Brain pericyte (primary cell): ENCODE data around the gene PBX3.
A peak's percentile ranks its signal among the peaks of the same experiment; 100 is the strongest.

Experiments
- DNase-seq: peaks from one replicate; pipeline ENCODE4 v3.0.0-alpha.2; 2012; ENCODE audit warnings: low read depth, low spot score

Gene PBX3

DNA sequence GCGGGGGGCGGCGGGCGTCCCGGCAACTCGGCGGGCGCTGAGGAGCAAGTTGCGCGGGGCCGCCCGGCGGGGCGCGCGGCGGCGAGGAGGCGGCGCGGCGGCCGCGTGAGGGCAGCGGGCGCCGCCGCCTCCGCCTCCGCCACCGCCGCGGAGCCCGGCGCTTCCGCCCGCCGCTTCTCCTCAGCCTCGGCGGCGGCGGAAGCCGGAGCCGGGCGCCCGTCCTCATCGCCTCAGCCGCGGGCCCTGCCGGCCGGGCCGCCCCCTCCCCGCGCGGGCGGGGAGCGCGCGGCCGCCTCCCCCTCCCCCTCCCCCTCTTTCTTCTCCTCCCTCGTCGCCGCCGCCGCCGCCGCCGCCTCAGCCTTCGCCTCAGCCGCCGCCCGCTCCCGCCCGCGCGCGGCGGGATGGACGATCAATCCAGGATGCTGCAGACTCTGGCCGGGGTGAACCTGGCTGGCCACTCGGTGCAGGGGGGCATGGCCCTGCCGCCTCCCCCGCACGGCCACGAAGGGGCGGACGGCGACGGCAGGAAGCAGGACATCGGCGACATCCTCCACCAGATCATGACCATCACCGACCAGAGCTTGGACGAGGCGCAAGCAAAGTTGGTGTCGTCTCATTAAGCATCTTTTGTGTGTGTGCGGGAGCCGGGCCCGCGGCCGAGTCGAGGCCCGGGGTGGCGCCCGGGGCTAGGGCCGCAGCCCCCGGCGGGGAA is at the start of gene PBX3:
TSS of gene PBX3 (plus strand) at position 321 of the 712 bp plus-strand sequence.
- DNase-seq = no peak

DNA sequence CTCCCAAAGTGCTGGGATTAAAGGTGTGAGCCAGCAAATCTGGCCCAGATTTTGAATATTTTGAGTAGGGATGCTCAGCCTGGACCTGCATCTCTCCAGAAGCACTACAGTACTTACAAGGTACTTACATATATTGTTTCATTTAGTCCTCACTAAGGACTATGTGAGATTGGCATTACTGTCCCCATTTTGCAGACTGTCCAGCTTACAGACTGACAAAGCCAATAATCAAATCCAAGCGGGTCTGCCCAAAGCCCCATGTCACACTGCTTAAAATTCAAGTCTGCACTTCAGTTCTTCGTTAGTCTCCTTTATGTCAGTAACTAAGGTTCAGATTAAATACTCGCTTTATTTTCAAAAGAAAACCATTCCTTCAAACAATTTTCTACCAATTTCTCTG is 47.3 kb upstream of the PBX3 start:
- no peak for DNase-seq

DNA sequence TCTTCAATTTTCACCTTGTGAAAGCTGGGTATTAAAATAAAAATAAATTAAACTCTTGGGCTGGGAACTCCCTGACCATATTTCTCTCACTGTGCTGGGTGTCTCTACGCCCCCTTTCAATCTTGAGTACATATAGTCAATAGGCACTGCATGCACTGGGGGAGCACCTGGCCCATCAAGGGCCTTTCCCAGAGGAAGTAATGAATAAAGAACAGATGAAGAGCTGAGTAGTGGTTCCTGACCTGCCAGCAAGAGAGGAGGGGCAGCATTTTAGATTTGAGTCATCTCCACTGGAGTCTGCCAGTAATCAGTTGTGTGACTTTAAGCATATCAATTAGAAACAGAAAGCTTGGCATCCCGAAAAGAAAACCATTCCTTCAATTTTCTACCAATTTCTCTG is 46.4 kb upstream of the PBX3 start:
- no peak for DNase-seq

DNA sequence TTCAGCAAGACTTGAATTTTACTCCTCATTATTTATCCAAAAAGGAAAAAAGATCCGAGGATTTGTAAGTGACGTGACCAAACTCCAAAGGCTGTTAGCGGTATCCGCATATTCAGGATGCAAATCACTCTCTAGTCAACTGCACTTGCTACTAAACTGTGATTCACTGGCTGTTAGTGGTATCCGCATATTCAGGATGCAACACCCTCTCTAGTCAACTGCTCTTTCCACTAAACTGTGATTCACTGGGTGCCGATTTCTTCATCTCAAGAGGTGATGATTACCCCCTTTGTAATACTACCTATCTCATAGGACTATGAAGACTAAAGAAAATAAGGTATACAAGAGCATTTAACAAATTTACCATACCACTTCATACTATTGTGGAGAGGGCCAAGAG is 45.8 kb upstream of the PBX3 start:
- DNase-seq = no peak

DNA sequence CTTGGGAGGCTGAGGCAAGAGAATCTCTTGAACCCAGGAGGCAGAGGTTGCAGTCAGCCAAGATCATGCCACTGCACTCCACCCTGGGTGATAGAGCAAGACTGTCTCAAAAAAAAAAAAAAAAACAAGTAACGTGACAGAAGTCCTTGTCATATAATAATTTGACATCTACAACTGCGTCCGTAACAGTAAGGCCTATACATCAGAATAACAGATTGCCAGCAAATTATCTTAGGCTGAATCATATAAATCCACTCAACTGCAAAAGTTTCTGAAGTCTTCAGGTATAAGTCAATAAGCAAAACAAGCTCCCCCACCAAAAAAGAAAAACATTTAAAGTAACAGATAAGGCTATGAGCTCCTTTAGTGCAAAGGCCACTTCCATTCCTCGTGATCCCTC is 43.5 kb upstream of the PBX3 start:
- DNase-seq = no peak

DNA sequence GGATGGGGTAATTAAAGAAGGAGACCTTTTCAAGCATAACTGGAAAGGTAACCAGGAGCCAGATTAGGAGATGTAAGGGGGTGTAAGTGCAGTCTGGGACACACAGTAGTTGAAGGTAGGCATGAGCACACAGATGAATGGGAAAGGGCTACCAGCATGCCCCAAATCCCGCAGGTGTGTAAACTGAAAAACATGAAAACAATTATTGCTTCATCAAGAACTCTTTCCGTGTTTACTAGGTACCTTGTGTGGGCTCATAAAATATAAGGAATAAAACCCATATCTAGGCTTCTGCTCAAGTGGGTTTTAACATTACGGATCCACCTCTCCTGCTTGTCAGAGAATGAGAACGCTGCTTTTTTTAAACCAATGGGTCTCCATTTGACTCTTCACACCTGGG is 41.3 kb upstream of the PBX3 start:
- DNase-seq = no peak

DNA sequence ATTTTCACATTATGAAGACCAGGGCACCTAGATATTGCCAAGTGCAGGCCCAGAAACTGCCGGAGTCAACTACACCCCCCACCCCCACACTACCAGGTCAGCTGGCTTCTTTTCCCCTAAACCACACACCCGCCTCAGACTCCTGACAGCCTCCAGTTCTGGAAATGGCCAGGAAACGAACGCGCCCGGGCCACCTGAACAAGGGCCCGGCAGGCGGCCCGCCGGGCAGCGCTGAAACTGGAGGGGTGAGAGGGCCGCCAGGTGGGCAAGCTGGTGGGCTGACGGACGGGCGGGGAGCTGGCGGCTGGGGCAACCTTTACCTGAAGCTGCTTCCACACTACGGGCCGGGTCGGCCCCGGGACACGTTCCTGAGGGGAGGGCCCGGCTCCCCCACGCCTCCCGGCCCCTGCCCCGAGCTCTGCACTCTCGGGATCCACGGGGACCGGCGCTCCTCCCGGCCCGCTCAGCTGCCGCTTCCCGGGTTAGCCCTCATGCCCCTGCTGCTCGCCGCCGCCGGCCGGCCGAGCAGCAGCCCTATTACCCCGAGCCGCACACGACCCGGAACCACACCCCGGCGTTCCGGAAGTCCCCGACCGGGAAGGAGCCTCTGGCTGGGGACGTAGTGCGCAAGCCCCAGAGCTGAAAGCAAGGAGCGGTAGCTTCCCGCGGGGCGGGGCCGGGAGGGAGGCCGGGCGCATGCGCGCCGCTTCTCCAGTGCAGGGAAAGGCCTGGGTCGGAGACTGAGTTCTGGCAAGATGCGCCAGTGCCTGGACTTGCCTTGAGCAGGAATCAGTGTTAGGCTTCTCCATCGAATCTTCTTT is 40.3 kb upstream of the PBX3 start, which contains the start of gene MAPKAP1:
TSS of gene MAPKAP1 (minus strand) at position 558 of the 821 bp plus-strand sequence. CDS start 34,634 bp downstream, outside the sequence.
- peak; percentile 73 for DNase-seq

DNA sequence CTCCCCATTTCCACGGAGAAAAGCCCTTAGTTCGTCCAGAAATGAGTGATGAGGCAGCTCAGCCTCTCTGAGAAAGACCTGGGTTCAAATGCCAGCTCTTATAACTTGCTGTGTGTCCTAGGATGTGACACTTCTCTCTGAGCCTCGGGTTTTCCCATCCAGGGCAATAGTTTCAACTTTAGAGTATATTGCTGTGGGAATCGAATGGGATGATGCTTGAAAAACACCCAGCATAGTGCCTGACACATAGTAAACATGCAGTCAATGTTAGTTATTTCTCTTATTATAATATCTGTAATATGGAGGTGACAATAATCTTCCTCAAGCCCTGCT is 39.7 kb upstream of the PBX3 start:
- DNase-seq = no peak

DNA sequence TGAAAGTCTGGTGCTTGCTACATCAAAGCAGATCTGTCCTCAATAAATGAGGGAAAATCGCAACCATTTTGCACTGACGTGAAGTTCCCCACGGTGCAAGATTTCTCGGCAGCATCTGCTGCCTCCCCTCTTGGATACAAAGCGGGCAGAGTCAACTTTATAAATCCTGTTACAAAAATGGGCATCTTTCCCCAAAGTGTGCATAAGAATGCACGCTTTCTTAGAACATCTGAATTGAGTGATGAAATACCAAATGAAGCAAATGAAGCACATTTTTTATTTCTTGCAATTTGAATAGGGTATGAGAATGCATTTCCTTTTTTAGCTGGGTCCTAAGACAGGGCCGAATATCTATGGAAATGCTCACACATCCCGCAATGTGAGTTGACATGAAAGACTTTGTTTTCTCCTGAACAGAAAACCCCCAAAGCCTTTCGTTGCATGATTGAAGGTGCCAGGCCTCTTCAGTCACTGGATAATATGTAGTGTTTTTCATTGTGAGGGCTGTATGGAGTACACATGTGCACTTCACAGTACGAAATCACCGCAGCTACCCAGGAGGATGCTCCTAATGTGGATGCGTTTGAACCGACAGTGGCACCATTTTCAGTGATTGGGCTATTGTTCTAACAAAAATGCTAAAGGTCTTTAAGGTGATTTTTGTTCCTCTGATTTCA is 20.6 kb upstream of the PBX3 start:
- DNase-seq = no peak

DNA sequence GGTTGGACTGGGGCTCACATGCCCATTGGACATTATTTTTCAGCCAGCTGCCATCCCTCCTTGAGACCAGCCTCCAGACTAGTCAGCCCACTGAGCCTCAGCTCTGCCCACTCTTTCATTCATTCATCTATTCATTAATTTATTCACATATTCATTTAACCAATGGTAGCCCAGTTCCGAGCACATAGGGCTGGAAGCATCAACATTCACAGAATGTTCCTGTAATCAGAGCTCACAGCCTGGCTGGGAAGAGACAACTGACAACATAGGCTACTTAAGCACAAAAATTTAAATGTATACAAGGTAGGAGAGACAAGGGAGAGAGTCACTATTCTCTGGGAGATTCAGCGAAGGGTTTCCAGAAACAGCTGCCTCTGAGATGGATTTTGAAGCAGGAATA is 17.0 kb upstream of the PBX3 start:
- no peak for DNase-seq

DNA sequence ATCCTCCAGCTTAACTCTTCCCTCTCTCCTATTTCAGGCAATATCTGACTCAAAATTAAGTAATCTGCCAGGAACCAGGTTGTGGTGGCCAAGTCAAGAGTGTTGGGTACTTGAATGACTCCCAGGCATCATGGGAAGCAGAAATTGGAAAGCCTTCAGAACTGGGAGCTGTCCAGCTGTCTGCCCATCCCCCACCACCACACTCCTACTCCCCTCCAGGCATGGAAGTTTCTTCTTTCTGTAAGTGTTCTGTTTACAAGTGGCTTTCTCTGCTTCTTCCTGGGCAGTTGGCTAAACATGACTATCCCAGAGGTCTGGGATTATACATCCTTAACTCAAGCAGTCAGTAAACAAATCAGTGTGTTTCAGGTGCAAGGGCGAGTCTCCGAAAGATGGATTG is 14.6 kb upstream of the PBX3 start:
- no peak for DNase-seq

DNA sequence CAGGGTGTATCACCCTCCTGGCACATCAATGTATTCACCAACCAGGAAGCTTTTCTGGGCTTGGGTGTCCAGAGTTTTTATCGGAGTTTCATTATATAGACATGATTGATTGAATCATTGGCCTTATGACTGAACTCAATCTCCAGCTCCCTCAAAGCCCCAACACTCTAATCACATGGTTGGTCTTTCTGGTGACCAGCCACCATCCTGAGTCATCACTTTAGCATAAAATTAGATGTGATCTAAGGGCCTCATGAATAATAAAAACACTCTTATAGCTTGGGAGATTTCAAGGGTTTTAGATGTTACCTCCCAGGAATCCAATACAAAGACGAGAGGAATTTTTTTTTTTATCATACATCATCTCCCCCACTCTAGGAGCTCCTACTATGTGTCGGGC is 7.7 kb upstream of the PBX3 start:
- DNase-seq = no peak

DNA sequence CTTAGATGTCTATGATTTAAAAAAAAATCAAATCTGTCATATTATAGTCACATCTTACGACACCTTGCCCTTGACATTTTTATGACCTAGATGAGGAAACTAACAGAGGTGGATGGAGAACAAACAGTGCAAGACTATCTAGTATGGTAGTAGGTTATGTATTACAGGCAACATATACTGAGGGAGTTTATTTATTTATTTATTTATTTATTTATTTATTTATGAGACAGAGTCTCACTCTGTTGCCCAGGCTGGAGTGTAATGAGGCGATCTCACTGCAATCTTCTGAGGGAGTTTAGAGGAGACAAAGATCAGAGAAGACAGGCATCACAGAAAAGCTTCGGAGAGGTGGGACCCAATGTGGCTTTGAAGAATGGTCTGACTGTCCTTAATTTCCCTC is 4.5 kb upstream of the PBX3 start:
- no peak for DNase-seq

DNA sequence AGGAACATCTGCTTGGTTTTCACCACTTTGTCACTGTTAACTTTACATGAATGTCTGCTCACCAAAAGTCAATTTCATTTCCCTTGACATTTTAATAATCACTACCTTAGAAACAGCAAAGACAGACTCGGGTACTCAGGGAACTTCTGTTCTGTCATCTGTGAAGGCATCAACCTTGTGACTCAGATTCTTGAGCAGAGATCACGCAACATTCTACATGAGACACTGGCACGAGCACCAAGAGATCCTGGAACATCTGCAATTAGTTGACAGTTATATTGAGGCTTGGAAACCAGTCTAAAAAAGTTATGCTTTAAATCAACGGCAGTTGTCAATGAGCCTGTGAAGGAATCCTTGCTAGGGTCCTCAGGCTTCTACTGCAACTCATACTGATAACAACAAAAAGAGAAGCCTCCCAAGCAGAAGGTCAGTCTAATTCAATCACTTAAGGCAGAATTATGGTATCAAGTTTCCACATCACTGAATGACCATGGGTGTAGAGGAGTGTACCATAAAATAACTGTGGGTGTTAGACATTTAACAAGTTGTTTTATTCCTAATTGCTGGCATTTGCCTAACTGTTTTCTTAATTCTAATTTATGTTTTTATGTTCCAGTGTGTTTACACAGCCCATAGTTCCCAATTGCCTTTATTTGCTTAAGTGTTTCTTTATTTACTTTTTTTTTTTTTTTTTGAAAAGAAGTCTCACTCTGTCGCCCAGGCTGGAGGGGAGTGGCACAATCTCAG is 3.3 kb upstream of the PBX3 start:
- DNase-seq = no peak

DNA sequence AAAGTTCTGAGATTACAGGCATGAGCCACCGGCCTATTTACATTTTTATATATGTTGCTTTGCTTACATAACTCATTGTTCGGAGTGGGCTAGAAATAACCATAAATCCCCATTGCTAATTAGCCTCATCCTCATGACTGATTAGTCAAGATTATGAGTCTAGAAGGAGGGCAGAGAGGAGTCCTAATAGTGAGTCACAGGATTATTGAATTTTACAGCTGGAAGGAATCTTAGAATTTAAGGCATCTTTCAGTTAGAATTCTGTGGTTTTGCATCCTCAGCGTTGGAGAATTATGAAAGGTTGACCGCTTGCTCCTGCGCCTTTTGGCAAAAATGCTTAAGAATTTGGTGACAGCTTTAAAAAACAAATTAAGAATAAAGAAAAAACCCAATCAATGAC is 2.6 kb upstream of the PBX3 start:
- no peak for DNase-seq

DNA sequence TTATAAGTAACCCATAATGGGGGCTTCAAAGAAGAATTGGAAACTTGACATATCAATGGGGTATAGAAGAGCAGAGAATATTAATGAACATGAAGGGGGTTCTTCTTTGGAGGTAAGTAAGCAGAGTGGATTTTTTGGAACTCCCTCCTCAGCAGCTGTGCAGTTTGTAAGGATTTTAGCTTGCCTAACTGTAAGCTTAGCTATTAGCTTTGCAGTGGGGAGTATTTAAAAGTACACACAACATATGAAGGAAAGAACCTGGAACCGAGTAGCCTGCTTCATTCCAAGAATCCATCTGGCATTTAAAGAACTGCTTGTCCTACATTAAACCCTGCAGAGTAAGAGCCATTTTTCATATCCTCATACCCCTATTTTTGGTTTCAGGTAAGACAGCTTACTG is 2.2 kb upstream of the PBX3 start:
- DNase-seq = no peak

DNA sequence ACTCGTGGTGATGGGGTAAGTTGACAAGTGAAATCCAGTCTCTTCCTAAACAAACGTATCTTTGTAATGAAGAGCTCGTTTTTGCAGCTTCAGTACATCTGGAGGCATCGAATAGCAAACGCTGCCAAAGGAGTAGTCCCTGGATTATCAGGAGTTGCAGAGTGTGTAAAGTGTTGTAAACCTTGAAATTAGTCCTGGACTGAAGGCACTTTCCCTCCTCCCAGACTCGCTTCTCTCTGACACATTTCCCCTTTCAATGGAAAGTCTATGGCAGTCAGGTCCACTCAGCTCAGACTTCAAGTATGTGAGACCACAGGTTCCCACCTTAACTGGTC is 1.5 kb upstream of the PBX3 start:
- DNase-seq = no peak

DNA sequence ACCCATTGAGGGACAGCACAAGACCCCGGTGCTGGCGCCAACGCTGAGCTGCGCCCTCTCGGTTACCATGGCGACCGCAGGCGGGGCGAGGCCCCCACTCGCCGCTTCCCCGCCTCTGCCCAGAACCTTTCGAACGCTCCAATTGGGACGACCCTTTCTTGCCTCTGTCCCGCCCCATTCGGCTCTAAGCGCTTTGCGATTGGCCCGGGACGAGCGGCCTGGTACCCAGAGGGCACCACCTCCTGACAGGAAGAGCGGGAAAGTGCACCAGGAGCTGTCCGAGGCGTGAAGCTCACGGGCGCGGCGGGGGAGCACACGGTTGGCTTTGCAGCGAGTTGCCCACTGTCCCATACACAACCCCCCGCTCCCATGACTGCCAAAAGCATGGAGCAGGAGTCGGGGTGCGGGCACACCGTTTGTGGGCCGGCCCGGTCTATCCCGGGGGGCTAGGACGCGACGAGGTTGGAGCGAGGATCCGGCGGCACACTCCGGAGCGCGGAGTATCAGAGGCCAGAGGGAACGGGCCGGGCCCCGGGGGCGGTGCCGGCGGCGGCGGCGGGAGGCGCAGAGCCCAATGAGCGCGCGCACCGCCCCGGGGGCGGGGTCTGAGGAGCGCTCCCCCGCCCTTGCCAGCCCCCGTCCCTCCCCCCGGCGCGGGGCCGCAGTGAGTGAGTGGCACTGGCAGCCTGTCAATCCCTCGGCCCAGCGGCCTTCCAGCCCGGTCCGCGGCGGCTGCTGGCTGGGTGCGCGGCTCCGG is 978 bp upstream of the PBX3 start:
- peak; percentile 61 for DNase-seq

DNA sequence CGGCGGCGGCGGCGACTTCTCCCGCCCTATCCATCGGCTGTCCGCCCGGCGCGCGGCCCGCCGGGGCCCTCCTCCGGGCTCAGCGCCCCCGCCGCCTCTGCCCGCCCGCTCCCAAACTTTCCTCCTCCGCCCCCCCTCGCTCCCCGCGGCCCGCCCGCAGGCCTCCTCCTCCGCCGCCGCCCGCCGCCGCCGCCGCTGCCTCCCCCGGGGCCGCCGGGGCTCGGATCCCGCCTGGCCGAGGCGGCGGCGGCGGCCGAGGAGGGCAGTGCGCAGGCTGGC is 460 bp upstream of the PBX3 start:
- DNase-seq = no peak

DNA sequence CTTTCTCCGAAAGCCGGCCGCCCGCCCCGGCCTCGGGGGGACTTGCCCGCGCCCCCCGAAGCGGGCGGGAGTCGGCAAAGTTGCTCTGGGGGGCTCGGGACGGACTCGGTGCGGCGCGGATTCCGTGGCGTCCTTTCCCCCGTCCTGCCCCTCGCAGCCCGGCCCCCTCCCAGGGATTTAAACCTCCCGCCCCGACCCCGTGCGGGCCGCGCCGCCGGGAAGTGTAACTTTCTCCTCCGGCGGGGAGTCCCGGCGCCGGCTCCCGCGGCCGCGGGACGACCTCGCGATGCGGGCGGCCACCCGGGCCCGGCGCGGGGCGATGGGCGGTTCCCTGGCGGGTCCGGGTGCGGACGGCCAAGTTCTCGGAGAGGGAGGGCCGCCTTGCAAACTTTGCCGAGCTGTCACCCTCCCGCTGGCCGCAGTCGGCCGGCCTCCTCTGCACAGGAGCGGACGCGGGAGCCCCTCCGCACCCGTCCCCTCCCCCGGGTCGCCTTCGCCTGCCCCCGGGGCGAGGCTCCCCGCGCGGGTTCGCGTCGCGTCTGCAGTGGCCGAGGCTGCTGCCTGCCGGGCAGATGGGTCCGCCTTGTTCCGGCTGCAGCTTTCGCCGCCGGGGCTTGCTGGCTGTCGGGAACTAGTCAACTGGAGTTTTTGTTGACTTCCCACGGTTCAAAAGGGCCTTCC is 732 bp downstream of the PBX3 start:
- DNase-seq = no peak

DNA sequence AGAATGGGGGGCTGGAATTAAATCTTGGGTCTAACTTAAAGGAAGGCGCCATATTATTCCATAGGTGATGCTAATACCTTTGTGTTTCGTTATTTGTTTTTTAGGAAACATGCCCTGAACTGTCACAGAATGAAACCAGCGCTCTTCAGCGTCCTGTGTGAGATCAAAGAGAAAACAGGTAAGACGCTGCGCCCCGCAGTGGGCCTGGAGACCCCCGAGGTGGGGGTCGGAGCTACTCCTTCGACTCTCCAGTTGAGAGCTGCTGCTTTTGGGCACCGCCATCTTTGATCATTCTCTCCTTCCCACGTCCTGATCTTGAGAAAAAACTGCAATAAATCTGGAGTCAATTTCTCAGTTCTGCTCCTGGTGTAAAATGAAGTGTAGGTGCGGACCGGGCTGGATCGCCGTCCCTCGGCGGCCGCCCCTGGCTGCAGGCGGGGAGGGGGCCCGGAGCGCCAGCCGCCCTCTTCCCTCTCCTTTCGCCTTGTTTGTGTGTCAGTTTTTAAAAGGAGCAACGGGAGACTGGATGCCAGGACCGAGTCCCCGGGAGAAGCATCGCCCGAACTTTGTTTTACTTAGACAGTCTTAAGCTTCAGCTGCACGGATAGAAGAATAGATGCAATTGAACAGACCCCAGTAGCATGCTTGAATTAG is 1.4 kb downstream of the PBX3 start:
- DNase-seq = no peak
